Sigmoid colon (tissue), 7 donors: ENCODE data around the gene OR6T1. TPM values are rescaled to one million over a fixed set of nuclear protein-coding genes. Genes with fewer than 3 reads are reported as not detected.

Source experiments
- DNase-seq: peaks from one replicate; pipeline ENCODE4 v3.0.0-alpha.2; 2019
- H3K27ac ChIP-seq, 4 donors: fragments of 200-600 bp; sonication (generic); one replicate each; pipeline ENCODE4 v1.5.1; 2016 to 2019; ENCODE audit warnings: mild to moderate bottlenecking in 1 of 4
- H3K27me3 ChIP-seq, 3 donors: fragments of 200-600 bp; sonication (generic); one replicate each; pipeline ENCODE4 v1.5.1; 2019; ENCODE audit warnings: mild to moderate bottlenecking in 1 of 3
- H3K36me3 ChIP-seq, 4 donors: fragments of 200-600 bp; sonication (generic); one replicate each; pipeline ENCODE4 v1.5.1; 2016 to 2019
- H3K4me1 ChIP-seq, 4 donors: fragments of 200-600 bp; sonication (generic); one replicate each; pipeline ENCODE4 v1.5.1; 2017 to 2019
- H3K4me3 ChIP-seq, 4 donors: fragments of 200-600 bp; sonication (generic); one replicate each; pipeline ENCODE4 v1.5.1; 2017 to 2019; ENCODE audit warnings: mild to moderate bottlenecking in 2 of 4, moderate library complexity in 1 of 4
- H3K9me3 ChIP-seq, 4 donors: fragments of 200-600 bp in 3 of 4; sonication (generic) in 3 of 4; one replicate each; pipeline versions ENCODE4 v1.5.1 to v1.6.1; 2013 to 2019
- CTCF ChIP-seq, 4 experiments: fragments of 450-650 bp in 3 of 4; fragments of 200-600 bp in 1 of 4; IDR thresholded peaks; one replicate each; pipeline ENCODE4 v1.5.1; 2016 to 2019; ENCODE audit warnings: antibody characterized with exemption in 4 of 4, mild to moderate bottlenecking in 3 of 4, moderate library complexity in 2 of 4
- EP300 ChIP-seq, 4 donors: sonication (generic); formaldehyde crosslinking; IDR thresholded peaks; one replicate each; pipeline ENCODE4 v1.6.1; 2017; ENCODE audit warnings: antibody characterized with exemption in 4 of 4
- POLR2A ChIP-seq, 2 donors: fragments of 450-650 bp; IDR thresholded peaks; one replicate each; pipeline ENCODE4 v1.6.1; 2016; ENCODE audit warnings: antibody characterized with exemption in 2 of 2, mild to moderate bottlenecking in 2 of 2, moderate library complexity in 2 of 2
- POLR2AphosphoS5 ChIP-seq, 4 donors: sonication (generic); formaldehyde crosslinking; IDR thresholded peaks; one replicate each; pipeline ENCODE4 v1.6.1; 2017; ENCODE audit warnings: antibody characterized with exemption in 4 of 4
- WGBS, 2 donors: extraction: QIAGEN DNeasy Blood & Tissue Kit; methylation state at CpG; one replicate each; pipeline ENCODE4 v1.1.7; 2013; 5-methylcytosine and 5-hydroxymethylcytosine counted together
- intact Hi-C: fragments of 100-400 bp; cut with DNase I; formaldehyde crosslinking; loops from one replicate; pipeline ENCODE4 v1.15.1; 2023
- polyA plus RNA-seq, 3 donors: library from polyadenylated mRNA; stranded (reverse); fragments of 200-250 nt; gene quantifications; one replicate each; pipeline ENCODE4 v1.2.3, GENCODE V29; 2013
- total RNA-seq, 4 donors: library from RNA; depleted of rRNA; stranded (reverse); fragments of >200 nt; gene quantifications; one replicate each; pipeline ENCODE4 v1.1.0, GENCODE V29; 2016
- donor health status: healthy with polysubstance abuse.
- donor health status: Bipolar disorder and iron deficiency.
- donor health status: healthy.

Gene OR6T1
- total and polyA plus RNA-seq, 7 donors: not detected

GRCh38 chr11:123901867-123902266, 41.8 kb downstream of the OR6T1 start, which contains the start of gene OR8D4:
Gene OR8D4 (plus strand): TSS chr11:123902167. CDS start chr11:123906432, 4,265 bp downstream.
- 92 to 94% methylated on average over 1 of the region's 1 CpG for WGBS, 2 donors
- H3K4me3 ChIP-seq: no peak within 1 kb of the TSS
- H3K27me3 ChIP-seq: no peaks in the 10 kb centered on the region
- H3K4me1 ChIP-seq: no peaks in the 10 kb centered on the region
- H3K9me3 ChIP-seq: no peaks in the 10 kb centered on the region
- TF ChIP-seq POLR2AphosphoS5 (IDR thresholded peaks at IDR 0.05) (no peak), POLR2A (IDR thresholded peaks at IDR 0.05) (no peak), CTCF (IDR thresholded peaks at IDR 0.05) (no peak), EP300 (IDR thresholded peaks at IDR 0.05) (no peak)
- no peak within 1 kb of the TSS for H3K27ac ChIP-seq
- H3K36me3 ChIP-seq: no peaks in the 10 kb centered on the region
- no peak for DNase-seq
- intact Hi-C loops: no loop called here

GRCh38 chr11:123899792-123900191, 43.8 kb downstream of the OR6T1 start:
- Histone ChIP-seq H3K9me3 (no peaks in the 10 kb centered on the region), H3K36me3 (no peaks in the 10 kb centered on the region), H3K4me3 (no peak overlapping the region), H3K4me1 (no peaks in the 10 kb centered on the region), H3K27me3 (no peaks in the 10 kb centered on the region), H3K27ac (no peak overlapping the region)
- intact Hi-C loops: no loop called here
- 77% methylated on average over 3 of the region's 3 CpGs for WGBS, 2 donors
- TF ChIP-seq EP300 (IDR thresholded peaks at IDR 0.05) (no peak), CTCF (IDR thresholded peaks at IDR 0.05) (no peak)
- no peak for DNase-seq

Other genes with a start within 250 kb of the OR6T1 start
- gene ZNF202, start 202.2 kb downstream of the OR6T1 start, total RNA-seq: 1 to 10 TPM; 6.1 to 7.1 (median 6.7) TPM
- 1 to 10 TPM; 1.2 to 8.1 (median 2.8) TPM for gene ZNF202, start 202.2 kb downstream of the OR6T1 start, polyA plus RNA-seq
- not detected for gene OR6X1, start 189.3 kb downstream of the OR6T1 start, total RNA-seq
- not detected for gene OR6X1, start 189.3 kb downstream of the OR6T1 start, polyA plus RNA-seq
- gene OR6M1, start 137.5 kb downstream of the OR6T1 start, total RNA-seq: not detected
- not detected for gene OR6M1, start 137.5 kb downstream of the OR6T1 start, polyA plus RNA-seq
- not detected for gene TMEM225, start 58.2 kb downstream of the OR6T1 start, total RNA-seq
- gene TMEM225, start 58.2 kb downstream of the OR6T1 start, polyA plus RNA-seq: not detected
- not detected for gene OR8D4, start 41.7 kb downstream of the OR6T1 start, total RNA-seq
- under 1 TPM in 1 of 3 donors, not detected in 2; 0.03 TPM for gene OR8D4, start 41.7 kb downstream of the OR6T1 start, polyA plus RNA-seq
- gene OR4D5, start 4.2 kb downstream of the OR6T1 start, total RNA-seq: not detected
- gene OR4D5, start 4.2 kb downstream of the OR6T1 start, polyA plus RNA-seq: not detected
- not detected for gene OR10S1, start 33.9 kb upstream of the OR6T1 start, total RNA-seq
- not detected for gene OR10S1, start 33.9 kb upstream of the OR6T1 start, polyA plus RNA-seq
- gene OR10G6, start 51.3 kb upstream of the OR6T1 start, total RNA-seq: not detected
- not detected for gene OR10G6, start 51.3 kb upstream of the OR6T1 start, polyA plus RNA-seq
- gene OR10G4, start 69.2 kb upstream of the OR6T1 start, total RNA-seq: under 1 TPM in 1 of 4 donors, not detected in 3; 0.71 TPM
- gene OR10G4, start 69.2 kb upstream of the OR6T1 start, polyA plus RNA-seq: under 1 TPM in 1 of 3 donors, not detected in 2; 0.03 TPM
- gene OR10G9, start 79.2 kb upstream of the OR6T1 start, total RNA-seq: not detected
- gene OR10G9, start 79.2 kb upstream of the OR6T1 start, polyA plus RNA-seq: not detected
- not detected for gene OR10G8, start 83.0 kb upstream of the OR6T1 start, total RNA-seq
- not detected for gene OR10G8, start 83.0 kb upstream of the OR6T1 start, polyA plus RNA-seq
- gene OR10G7, start 97.5 kb upstream of the OR6T1 start, total RNA-seq: not detected
- not detected for gene OR10G7, start 97.5 kb upstream of the OR6T1 start, polyA plus RNA-seq
- gene VWA5A, start 171.6 kb upstream of the OR6T1 start, total RNA-seq: 10 to 100 TPM; 14.2 to 16.6 (median 14.6) TPM
- gene VWA5A, start 171.6 kb upstream of the OR6T1 start, polyA plus RNA-seq: 10 to 100 TPM; 31.0 to 43.8 (median 34.0) TPM
- not detected for gene OR10D3, start 239.5 kb upstream of the OR6T1 start, total RNA-seq
- gene OR10D3, start 239.5 kb upstream of the OR6T1 start, polyA plus RNA-seq: not detected